Colon (tissue), 2 donors: ENCODE results near the gene MSI2.

Source experiments
- FAIRE-seq: peaks from 2 replicates; lab custom pipeline; 2012; peaks lifted over from hg19 to GRCh38; lab: Jason Lieb, UNC
- donor health status: control.
- donor health status: control.

MSI2 gene

DNA sequence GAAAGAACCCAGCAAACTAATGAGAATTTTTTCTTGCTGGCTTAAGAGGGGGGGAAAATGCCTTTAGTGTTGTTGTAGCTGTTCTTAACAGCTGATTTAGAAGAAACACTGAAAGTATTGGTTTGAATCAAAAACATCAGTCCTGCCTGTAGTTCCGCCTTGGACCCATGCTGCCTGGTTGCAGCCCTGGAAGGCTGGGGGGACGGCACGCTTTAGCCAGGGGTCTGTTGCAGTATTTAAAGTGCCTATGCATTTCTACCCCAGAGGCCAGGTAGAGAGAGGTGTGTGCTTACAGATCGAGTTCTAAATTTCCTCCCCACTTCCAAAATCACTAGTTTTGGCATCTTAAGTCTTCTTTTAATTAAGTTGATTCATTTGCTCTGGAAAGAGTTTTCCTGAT, 286.9 kb downstream of the MSI2 start:
- FAIRE-seq, result no peak

DNA sequence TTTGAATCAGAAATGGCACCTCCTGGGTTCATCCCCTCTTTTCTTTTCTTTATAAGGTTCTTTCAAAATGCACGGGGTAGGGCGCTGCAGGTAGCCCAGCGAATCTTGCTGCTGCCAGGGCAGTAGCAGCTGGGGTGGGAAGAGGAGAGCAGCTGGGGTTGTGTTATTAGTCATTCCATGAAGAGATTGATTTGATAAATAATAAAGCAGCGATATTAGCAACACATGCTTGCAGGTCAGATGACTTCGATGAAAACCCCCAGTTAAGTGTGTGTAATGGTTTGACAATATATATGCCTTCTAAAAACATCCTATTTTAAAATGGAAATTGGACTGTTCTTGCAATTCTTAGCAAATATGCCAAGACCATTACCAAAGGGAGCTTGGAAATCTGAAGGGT, 288.1 kb downstream of the MSI2 start:
- no peak for FAIRE-seq

DNA sequence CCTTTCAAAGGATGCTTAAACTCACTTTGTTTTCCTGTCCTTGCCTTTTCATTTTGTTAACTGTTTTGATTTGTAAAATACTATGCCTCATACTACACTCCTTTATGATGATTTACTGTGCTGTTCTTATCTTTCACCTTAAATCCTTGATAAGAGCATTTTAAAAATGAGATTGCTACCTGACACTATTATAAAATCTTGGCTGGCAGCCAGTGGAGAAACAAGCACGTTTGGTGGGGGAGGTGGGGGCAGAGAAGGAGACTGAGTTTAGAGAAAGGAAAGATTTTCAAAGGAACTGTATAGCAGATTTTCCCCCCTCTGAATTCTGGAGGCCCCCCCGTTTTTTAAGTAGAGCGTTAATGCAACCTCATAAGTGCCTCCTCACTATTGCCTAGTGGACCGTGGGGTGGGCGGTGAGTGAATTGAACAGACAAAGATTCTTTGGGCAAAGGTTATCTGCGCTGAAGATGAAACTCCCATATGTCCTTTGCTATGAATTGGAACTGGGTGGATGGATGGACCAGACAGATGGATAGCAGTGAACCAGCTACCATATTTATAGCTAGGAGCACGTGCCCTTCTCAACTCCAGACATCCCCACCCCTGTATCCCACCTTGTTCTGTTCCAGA, 288.6 kb downstream of the MSI2 start:
- FAIRE-seq, result no peak

DNA sequence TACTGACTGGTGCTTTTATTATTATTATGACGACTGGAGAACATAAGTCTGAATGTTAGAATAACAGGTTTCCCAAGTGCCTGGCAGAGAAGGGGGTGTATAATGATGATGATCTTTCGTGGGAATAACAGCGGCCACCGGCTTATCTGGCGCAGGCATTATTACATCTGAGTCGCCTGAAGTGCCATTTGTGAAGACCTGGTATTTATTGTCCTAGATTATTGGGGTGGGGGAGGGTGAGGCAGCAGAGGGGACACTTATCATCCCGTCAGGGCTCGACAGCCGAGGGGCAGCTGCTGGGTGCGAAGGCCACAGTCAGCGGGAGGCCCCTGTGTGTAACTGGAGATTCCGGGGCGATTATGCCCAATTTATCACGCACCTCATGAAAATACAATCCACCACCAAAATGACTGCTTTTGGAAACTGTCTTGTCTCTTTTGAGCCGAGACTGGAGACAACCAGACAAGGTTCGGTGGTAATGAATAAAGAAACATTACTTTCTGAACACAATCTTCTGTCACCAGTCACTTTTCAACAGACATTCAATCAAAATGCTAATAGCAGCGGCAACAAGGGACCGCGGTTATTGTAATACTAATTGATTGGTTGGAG, 289.5 kb downstream of the MSI2 start:
- FAIRE-seq, result no peak

DNA sequence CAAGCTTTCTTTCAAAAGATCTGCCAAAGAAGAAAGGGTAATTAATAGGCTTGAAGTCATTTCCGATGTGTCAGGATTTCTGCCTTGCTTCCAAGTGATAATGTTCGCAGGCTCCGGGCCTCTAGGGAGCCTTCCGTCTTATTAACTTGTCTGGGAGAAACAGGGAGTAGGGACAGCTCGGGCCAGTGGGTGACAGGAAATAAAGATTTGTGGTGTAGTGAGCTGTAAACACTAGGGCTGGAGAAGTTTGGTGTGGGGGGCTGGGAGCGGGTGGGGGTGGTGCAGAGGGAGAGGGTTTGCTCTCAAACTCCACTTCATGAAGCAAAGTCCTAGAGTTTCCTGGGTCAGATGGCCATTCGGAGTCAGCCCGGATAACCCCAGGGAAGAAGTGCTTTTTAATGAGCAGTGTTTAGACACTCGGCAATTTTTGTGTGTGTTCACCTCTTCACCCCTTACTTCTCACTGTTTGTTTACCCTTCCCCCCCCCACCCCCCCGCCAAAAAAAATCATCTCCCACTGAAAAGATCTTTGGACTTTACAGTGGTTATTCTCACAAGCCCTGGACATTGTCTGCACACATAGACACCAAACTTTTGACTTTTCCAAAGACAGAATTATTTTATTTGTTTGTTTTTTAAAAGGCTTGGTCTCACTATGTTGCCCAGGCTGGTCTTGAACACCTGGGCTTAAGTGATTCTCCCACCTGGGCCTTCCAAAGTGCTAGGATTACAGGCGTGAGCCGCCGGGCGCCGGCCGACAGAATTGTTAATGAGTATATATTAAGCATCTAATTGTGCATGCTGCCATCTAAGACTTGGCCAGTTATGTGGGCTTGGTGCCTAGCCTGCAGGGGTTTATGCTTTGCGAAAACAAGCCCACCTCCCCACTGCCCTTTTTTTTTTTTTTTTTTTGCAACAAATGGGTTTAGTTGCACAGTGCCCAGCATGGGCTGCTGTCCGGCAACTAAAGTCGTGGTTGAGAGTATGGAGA, 292.4 kb downstream of the MSI2 start:
- no peak for FAIRE-seq

DNA sequence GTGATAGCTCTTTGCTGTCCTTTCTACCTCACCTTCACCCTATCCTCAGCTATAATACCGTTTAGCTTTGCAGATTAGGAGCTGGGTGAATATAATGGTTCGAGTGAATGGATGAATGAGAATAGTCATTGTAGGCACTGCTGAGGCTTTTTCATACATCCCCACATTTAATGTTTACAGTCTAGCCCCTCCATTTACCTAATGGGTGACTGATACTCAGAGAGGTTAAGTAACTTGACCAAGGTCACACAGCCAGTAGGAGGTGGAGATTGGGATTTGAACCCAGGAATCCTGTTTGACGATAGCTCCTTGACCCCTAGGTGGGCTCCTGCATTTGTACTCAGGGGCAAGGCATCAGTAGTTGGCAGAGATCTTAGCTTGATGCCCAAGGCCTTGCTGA, 293.1 kb downstream of the MSI2 start:
- no peak for FAIRE-seq

DNA sequence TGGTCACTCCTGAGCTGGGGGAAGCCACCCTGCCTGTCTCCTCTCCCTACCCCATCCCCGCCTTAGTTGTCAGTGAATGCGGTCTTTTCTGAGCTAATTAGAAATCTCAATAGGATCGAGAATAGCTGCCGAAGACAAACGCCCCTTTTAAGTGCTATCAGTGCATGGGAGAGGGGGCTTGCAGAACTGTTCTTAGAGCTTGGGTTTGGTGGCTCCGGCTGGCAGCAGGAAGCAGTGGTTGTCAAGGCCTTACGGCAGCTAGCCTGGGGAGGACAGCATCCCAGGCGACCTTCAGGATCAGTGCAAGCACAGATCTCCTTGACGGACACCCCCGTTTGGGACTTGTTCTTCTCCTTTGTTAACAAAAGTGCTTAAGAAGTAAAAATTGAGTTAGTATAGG, 293.7 kb downstream of the MSI2 start:
- no peak for FAIRE-seq

DNA sequence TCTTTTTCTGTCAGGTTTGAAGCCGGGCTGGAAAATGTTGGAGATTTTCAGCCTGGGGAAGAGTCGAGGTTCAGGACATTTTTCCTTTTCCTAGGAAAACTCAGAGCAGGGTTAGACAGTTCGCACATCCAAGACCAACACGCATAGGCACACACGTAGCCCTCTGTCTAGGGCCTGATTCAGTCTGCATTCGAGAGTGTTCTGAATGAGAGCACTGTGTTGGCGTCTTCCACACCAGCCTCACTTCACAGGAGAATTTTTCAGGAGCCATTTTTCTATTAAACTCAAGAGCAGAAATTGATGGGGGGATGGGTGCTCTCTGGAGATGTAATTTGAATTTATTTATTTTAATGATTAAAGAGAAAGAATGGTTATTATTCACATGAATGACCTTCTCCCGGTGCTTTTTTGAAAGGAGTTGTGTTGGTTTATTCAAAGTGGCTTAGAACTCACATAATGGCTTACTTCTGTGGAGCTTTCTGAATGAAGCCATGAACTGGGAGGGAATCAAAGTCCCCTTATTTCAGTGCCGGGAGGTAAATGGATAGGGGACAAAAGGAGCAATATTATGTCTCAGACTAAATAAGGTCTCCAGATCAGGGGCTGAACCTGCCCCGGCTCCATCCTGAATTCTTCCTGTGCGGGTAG, 294.5 kb downstream of the MSI2 start:
- FAIRE-seq, result no peak

DNA sequence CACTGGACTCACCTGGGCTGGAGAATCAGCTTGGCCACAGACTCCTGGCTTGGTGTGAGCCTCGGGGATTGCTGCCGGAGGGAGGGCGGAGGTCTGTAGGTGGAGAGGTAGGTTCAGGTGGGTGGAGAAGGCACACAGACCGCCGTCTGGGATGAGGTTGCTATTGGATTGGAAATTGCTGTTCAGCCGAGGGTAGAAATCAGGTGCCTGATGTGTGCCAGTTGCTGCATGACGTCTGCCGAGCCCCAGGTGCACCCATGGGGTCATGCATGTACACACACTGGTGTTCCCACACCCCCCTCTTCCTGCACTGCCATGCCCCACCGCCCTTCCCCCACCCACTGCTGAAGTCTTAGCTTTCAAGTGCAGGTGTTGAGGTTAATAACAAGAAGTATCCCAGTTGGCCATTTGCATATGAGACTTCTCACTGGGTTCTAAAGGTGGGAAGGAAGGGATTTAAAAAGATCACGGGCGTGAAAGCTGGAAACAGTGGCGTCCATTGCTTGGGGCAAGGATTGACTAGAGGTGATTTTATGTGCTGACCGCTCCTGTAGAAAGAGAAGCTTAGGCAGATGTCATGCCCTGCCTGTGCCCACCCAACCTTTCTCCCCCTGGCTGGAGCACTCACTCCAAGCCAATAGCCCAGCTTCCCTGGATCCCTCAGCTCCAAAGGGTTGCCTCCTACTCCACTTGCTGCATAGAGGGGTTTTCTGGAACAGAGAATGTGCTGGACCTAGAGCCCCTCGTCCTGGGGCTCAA, 295.2 kb downstream of the MSI2 start:
- no peak for FAIRE-seq

DNA sequence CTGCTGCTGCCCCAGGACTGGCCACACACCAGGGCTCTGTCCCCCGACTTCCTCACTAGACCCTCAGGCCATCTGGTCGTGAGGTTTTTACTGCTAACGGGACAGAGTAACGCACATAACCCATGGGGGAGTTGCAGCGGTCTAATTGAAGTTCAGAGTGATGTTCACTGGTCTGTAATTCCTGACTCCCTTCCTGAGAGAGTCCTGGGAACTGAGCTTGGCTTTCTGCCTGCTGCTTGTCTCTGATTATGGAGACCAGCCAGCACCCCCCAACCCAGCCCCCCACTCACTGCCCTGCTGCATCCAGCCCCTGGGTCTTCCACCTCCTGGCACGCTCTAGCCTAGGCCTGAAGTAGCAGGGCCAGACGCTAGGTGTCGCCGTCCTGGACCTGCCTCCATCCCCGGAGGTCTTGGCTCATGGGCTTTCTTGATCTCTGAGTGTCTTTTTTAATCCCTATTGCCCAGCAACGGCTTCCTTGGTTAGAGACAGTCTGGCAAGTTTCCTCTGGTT, 295.8 kb downstream of the MSI2 start:
- FAIRE-seq, result no peak

DNA sequence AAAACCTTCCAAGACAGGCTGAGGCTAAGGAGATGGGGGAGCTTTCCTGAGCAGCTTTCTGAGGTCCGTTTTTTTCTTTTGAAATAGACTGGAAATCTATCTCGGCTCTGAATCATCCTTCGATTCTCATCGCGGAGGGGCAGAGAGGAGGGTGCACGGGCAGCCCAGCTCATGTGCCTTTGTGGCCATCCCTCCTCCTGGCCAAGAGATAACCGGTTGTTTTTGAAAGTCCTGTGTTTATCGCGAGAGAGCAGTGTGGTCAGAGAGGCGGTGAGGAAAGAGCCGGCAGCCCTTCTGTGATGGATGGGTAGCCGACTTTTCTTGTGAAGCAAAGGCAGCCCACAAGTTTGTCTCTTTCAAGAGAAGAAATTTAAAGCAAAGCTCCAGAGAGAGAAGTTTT, 297.2 kb downstream of the MSI2 start:
- no peak for FAIRE-seq

DNA sequence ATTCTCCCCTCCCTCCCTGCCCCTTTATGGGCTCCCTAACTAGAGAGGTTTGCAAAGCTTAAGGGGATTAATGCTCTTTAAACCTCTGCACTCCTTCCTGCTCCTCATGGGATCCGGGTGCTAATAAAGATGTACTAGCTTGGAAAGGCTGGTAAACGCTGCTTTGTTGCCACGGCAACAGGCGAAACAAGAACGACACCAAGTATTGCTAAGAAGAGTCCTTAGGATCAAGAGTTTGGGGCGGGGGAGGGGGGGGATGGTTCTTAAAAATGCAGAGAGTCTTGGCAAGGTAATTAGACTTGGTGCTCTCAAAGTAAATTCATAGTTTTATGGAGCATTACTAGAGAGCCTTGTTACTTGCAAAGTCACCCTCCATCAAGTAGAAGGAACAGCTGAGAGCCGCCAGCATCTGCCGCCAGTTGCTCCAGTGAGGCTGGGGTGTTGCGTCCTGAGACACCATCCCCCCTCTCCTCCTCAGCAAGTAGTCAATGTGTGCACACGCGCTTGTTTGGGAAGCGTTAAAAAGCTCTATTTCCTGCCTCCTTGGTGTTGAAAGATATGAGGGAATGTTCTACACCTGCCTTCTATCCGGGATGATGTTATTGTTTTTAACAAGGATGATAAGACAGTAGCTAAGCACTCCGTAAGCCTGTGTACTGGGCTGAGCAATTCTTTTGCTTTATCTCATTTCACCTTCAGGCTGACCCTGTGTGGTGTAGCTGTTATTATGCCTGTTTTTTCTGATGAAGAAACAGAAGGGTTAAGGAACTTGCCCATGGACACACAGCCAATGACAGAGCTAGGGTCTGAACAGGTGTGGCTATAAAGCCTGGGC, 297.9 kb downstream of the MSI2 start:
- no peak for FAIRE-seq

DNA sequence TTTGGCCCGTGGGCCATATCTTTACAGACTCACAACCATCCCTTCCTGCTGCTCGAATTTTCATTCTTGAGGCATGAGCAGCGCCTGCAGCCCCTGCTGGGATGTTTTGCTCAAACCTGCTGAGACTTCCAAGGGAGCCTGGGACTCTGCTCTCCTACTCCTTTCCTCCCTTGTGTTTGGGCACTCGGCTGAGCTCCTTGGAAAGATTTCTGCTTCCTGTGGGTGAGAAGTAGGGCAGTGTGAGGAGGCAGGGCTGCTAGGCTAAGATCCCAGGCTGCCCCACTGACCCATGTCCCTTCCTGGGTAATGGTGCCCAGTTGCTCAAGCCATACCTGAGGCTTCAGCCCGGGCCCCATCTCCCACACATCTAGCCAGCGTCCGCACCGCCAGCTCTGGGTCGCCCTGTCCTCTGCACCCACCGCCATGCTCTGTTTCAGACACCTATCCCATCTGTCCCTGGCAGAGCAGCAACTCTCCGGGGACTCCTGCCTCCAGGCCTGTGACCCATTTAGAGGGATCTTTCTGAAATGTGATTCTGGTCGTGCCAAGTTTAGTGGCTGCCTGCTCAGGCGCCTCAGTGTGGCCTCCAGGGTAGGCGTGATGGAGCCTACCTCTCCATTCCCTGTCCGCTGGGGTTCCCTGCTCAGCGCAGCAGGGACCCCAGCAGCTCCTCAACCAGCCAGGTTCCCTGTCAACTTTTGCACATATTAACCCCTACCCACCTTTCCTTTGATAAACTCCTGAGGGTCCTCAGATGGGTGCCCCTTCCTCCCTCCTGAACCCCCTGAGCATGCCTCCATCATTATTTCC, 298.7 kb downstream of the MSI2 start:
- no peak for FAIRE-seq

DNA sequence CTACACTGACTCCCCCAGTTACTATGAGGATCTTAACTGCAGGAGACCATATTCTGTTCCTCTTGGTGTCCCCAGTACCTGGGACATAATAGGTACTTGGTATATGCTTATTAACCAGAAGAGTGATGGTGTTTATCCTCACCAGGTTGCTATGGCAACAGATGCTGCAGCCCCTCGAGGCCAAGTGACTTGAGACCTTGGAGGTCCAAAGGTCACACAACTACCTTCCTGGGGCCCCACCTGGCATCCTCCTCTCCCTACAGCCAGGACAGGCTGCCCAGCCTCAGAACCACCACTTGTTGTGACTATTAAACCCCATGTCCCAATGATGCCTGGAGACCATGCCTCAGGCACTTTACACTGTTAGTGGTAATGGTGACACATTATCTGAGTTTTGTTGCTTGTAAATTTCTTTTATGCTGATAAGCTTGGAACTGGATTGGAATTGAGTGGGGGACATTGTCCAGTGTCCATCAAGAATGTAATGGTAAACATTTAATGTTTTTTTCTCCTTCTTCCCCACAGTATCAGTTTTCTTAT, 299.4 kb downstream of the MSI2 start:
- FAIRE-seq, result no peak

DNA sequence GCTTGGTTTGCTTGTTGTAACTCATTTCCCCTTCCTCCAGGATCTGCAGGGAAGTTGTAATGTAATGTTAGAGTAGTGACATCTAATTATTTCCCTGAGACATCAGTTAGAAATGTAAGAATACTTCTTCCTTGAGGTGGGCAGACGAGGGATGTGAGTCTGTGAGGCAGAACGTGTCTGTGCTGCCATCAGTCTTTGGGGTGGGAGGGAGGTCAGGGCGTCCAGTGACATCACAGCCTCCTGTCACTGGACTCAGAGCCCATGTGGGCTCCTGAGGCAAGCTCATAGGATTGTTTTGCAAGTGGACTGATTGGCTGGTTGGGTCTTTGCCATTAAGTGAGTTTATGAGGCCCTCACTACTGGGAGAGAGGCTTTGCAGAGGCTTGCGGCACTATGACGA, 300.0 kb downstream of the MSI2 start:
- FAIRE-seq, result no peak

DNA sequence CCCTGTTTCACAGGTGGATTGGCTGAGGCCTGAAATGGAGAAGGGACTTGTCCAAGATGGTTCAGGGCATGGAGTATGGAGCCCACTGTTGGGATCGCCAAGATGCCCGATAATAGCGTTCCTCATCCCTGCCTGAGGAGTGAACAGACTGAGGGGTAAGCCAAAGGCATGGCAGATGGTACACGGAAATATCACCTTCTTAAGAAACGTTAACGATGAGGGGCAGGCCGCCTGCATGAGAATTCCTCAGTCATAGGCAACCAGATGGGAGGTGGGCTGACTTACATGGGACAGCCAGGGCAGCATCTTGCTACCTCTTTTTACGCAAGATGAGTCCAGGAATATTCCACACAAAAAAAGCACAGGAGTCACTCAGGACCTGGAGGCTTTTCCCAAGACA, 300.7 kb downstream of the MSI2 start:
- no peak for FAIRE-seq

DNA sequence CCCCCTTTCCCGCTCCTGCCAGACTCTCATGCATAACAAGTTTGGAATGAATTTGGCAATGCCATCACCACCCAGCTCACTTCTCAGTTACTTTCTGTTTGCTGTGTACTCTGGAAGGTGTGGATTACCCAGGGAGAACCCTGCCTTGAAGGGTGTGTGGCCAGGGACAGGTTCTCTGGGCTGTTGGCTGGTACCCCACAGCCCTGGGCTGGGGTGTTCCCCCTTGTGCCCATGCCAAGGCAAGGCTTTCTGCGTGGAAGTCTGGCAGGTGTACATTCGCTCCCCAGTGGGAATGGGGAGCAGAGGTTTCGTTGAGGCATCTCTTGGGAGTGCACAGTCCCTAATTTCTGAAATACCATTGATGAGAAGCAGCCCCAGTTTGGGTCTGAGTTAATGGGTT, 301.1 kb downstream of the MSI2 start:
- no peak for FAIRE-seq

DNA sequence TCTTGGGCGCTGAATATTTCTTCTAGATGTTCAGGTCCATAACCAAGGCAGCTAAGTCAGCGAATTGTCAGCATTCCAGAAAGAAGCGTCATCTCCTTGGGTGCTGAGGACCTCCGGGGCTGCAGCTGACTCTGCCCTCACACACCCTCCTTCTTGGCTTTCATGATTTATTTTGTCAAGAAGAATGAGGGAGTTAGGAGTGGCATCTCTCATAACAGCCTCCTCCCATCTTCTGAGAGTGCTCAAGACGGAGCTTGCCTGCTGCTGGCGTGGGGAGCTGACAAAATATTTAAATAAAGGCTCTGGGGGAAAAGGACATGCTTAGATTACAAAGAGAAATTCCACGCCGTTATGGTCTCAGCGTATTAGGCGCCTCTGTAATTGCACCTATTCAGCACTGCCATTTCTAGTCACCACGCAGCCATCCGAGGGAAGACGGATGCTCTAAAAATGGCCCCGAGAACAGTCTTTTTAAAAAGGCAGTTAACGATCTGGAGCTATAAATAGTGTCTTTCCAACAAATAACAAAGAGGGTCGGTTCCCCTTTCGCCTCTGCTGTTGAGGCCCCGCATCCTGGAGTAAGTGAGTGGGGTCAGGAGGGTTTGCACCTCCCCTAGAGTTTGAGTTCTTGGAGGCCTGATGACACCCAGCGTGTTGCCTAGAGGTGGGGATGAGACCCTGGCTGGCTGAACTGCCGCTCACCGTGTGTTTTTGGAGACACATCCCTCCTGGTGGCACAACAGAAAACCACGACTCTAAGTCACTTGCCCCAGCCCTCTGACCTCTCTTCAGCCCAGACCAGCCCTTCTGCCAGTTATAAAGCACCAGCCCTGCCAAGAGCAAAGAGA, 301.7 kb downstream of the MSI2 start:
- FAIRE-seq, result no peak

DNA sequence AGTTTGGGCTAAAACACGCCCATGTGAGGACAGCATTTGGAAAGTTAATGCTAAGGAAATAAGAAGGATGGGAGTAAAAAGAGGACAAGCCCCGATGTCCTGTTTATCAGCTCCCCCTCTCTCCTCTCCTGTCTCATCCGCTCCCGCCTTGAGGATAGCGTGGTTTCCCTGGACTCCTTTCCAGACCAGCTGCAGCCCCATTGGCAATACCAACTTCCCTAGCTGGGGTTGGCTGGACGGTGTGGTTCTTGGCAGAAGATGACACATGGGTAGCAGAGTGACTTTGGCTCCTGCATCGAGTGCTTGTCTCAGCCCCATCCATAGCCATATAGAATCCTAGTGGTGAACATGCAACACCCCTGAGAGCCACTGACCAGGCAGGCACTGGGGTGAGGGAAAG, 302.9 kb downstream of the MSI2 start:
- no peak for FAIRE-seq
